ENCODE results near the gene CBX7. TPM values are rescaled to one million over a fixed set of nuclear protein-coding genes. Genes with fewer than 3 reads are reported as not detected.

The CBX7 gene
- total RNA-seq, result 2.9 and 5.0 TPM in 2 replicates

GRCh38 chr22:39152511-39153219 is at the start of gene CBX7:
Gene CBX7 (minus strand): TSS chr22:39152680. CDS start chr22:39152444, 236 bp downstream.

GRCh38 chr22:39097098-39098020 is 55.1 kb downstream of the CBX7 start, which contains the start of gene APOBEC3H:
Gene APOBEC3H (plus strand): TSS chr22:39097244. CDS start chr22:39100279, 3,035 bp downstream.

Small RNAs within 50 kb of the gene (small RNA-seq; reads per million reads assigned to genes)
- not detected for gene COX5BP7 (ENCODE audit: low replicate concordance)

Other genes with a start within 250 kb of the CBX7 start
- gene APOBEC3A, start 195.1 kb downstream of the CBX7 start, total RNA-seq, result not detected in 2 replicates
- gene APOBEC3B, start 170.3 kb downstream of the CBX7 start, total RNA-seq, result 0.44 and 8.6 TPM in 2 replicates
- gene APOBEC3C, start 138.4 kb downstream of the CBX7 start, total RNA-seq, result 11.6 and 15.9 TPM in 2 replicates
- gene APOBEC3D, start 131.6 kb downstream of the CBX7 start, total RNA-seq, result 2.0 and 3.3 TPM in 2 replicates
- 2.0 and 2.6 TPM in 2 replicates for gene APOBEC3F, start 111.8 kb downstream of the CBX7 start, total RNA-seq
- 7.0 and 12.7 TPM in 2 replicates for gene APOBEC3G, start 75.4 kb downstream of the CBX7 start, total RNA-seq
- not detected in 2 replicates for gene APOBEC3H, start 55.4 kb downstream of the CBX7 start, total RNA-seq
- gene PDGFB, start 92.3 kb upstream of the CBX7 start, total RNA-seq, result 2.6 and 5.0 TPM in 2 replicates
- gene RPL3, start 166.9 kb upstream of the CBX7 start, total RNA-seq, result 1,201 and 3,695 TPM in 2 replicates
- gene SYNGR1, start 197.3 kb upstream of the CBX7 start, total RNA-seq, result 2.3 and 16.4 TPM in 2 replicates
- gene TAB1, start 247.1 kb upstream of the CBX7 start, total RNA-seq, result 14.3 and 24.3 TPM in 2 replicates